OCI-LY3 (cell line): ENCODE data around the gene GRIP2.

Source experiments
- H2AFZ ChIP-seq: fragments of 200-600, 300-600 bp; shearing (Covaris generic); 2 replicates; pipeline ENCODE4 v1.6.0; 2014; ENCODE audit warnings: antibody characterized with exemption, low read depth, low read length
- H3K27ac ChIP-seq: fragments of 200-600, 300-600 bp; sonication (generic); 2 replicates; pipeline ENCODE4 v1.5.1; 2014; ENCODE audit warnings: mild to moderate bottlenecking, low read length, moderate library complexity, mixed read lengths
- H3K27me3 ChIP-seq: fragments of 200-600, 300-600 bp; sonication (generic); 2 replicates; pipeline ENCODE4 v1.6.1; 2014; ENCODE audit warnings: low read depth, low read length, mixed read lengths
- H3K36me3 ChIP-seq: fragments of 200-600, 300-600 bp; sonication (generic); replicated peaks from 2 replicates; pipeline ENCODE3; 2014; ENCODE audit warnings: low read depth, low read length, mixed read lengths
- H3K4me1 ChIP-seq: fragments of 300-600, 200-600 bp; sonication (generic); 2 replicates; pipeline ENCODE4 v1.6.1; 2014; ENCODE audit warnings: low read length, mixed read lengths
- H3K4me2 ChIP-seq: fragments of 200-600, 300-600 bp; sonication (generic); 2 replicates; pipeline ENCODE4 v1.6.1; 2014; ENCODE audit warnings: low read length, mixed read lengths
- H3K4me3 ChIP-seq: fragments of 300-600, 200-600 bp; sonication (generic); 2 replicates; pipeline ENCODE4 v1.5.1; 2014; ENCODE audit warnings: antibody characterized with exemption, mild to moderate bottlenecking, low read length, moderate library complexity
- H3K79me2 ChIP-seq: fragments of 300-600, 200-600 bp; shearing (Covaris generic); 2 replicates; pipeline ENCODE4 v1.6.1; 2014; ENCODE audit warnings: mild to moderate bottlenecking, low read length, mixed read lengths
- H3K9ac ChIP-seq: fragments of 300-600, 200-600 bp; shearing (Covaris generic); 2 replicates; pipeline ENCODE4 v1.6.0; 2014; ENCODE audit warnings: mild to moderate bottlenecking, low read length, moderate library complexity
- H3K9me3 ChIP-seq: fragments of 200-600, 300-600 bp; shearing (Covaris generic); 2 replicates; pipeline ENCODE4 v1.6.1; 2014; ENCODE audit warnings: low read length, mixed read lengths; ENCODE audit not compliant: insufficient read depth
- H4K20me1 ChIP-seq: fragments of 200-600, 300-600 bp; sonication (generic); 2 replicates; pipeline ENCODE4 v1.6.1; 2016; ENCODE audit warnings: low read length, mixed read lengths; ENCODE audit not compliant: insufficient read depth
- EZH2phosphoT487 ChIP-seq: fragments of 200-600 bp; shearing (Covaris generic); IDR thresholded peaks from 2 replicates; pipeline ENCODE4 v1.6.1; 2018; ENCODE audit warnings: antibody characterized with exemption, mixed run types, low read depth
- TF ChIP-seq, protein P1 (sequence below): fragments of 200-600, 300-600 bp; sonication (generic); IDR thresholded peaks from 2 replicates; pipeline ENCODE4 v1.5.1; 2014; ENCODE audit warnings: antibody characterized with exemption, low read length, low read depth

The GRIP2 gene

GRCh38 chr3:14536055-14536815 lies 3.9 kb downstream of the GRIP2 start:
- no peaks in the 10 kb centered on the region for H4K20me1 ChIP-seq
- no peak overlapping the region for H3K27ac ChIP-seq
- TF ChIP-seq, protein P1, sequence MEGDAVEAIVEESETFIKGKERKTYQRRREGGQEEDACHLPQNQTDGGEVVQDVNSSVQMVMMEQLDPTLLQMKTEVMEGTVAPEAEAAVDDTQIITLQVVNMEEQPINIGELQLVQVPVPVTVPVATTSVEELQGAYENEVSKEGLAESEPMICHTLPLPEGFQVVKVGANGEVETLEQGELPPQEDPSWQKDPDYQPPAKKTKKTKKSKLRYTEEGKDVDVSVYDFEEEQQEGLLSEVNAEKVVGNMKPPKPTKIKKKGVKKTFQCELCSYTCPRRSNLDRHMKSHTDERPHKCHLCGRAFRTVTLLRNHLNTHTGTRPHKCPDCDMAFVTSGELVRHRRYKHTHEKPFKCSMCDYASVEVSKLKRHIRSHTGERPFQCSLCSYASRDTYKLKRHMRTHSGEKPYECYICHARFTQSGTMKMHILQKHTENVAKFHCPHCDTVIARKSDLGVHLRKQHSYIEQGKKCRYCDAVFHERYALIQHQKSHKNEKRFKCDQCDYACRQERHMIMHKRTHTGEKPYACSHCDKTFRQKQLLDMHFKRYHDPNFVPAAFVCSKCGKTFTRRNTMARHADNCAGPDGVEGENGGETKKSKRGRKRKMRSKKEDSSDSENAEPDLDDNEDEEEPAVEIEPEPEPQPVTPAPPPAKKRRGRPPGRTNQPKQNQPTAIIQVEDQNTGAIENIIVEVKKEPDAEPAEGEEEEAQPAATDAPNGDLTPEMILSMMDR = no peak
- no peak for TF ChIP-seq EZH2phosphoT487
- H3K9me3 ChIP-seq = no peaks in the 10 kb centered on the region
- no peak overlapping the region for H3K9ac ChIP-seq
- no peaks in the 10 kb centered on the region for H3K36me3 ChIP-seq
- no peak overlapping the region for H3K4me3 ChIP-seq
- no peaks in the 10 kb centered on the region for H3K79me2 ChIP-seq
- H3K4me2 ChIP-seq = no peak overlapping the region
- no peak overlapping the region for H2AFZ ChIP-seq
- H3K4me1 ChIP-seq = no peaks in the 10 kb centered on the region
- H3K27me3 ChIP-seq = peaks cover 14% of the 10 kb centered on the region

- Histone ChIP-seq H3K79me2 (no peaks in the 10 kb centered on the region), H3K36me3 (no peaks in the 10 kb centered on the region), H3K4me3 (no peak overlapping the region), H3K4me2 (no peak overlapping the region), H4K20me1 (no peaks in the 10 kb centered on the region), H3K4me1 (no peaks in the 10 kb centered on the region), H3K9ac (no peak overlapping the region), H3K27ac (no peak overlapping the region), H3K27me3 (peaks cover 21% of the 10 kb centered on the region), H3K9me3 (no peaks in the 10 kb centered on the region), H2AFZ (no peak overlapping the region)
- TF ChIP-seq EZH2phosphoT487 = no peak
- TF ChIP-seq, protein P1 = no peak
These were observed 4.5 kb downstream of the GRIP2 start for GRCh38 chr3:14535616-14536015.

DNA sequence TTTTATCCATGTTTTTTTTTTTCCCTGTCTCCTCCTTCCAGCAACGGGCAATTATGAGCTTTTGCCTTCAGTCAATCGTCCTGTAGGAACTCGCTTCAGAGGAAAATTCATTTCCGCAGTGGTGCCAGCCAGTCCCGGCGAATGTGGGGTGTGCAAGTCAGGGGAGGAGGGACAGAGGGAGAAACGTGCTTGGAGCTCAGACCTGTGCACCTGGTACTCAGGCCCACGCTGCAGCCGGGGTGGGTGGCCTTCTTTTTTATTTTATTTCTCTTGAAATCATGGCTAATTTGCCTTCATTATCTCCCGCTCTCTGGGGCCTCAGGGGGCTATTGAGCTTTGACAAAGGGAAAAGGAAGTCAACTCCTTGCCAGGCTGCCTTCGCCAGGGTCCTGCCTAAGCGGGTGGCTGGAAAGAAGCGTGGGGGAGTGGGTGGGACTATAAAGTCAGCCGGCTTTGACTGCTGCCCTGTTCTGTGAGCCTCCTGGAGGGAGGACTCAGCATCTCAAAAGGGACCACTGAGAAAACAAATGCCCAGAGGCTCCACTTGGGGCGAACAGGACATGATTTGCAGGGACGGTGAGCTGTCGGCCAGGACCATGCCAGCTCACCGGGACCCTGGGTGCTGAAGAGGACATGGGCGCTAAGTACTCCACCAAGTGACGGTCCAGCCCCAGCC lies 5.5 kb downstream of the GRIP2 start:
- TF ChIP-seq EZH2phosphoT487 = no peak
- TF ChIP-seq, protein P1 = no peak
- Histone ChIP-seq H3K4me2 (no peak overlapping the region), H3K9me3 (no peaks in the 10 kb centered on the region), H3K27me3 (peaks cover 30% of the 10 kb centered on the region), H3K27ac (no peak overlapping the region), H3K36me3 (no peaks in the 10 kb centered on the region), H3K4me1 (no peaks in the 10 kb centered on the region), H3K79me2 (no peaks in the 10 kb centered on the region), H3K4me3 (no peak overlapping the region), H4K20me1 (no peaks in the 10 kb centered on the region), H3K9ac (no peak overlapping the region), H2AFZ (no peak overlapping the region)

DNA sequence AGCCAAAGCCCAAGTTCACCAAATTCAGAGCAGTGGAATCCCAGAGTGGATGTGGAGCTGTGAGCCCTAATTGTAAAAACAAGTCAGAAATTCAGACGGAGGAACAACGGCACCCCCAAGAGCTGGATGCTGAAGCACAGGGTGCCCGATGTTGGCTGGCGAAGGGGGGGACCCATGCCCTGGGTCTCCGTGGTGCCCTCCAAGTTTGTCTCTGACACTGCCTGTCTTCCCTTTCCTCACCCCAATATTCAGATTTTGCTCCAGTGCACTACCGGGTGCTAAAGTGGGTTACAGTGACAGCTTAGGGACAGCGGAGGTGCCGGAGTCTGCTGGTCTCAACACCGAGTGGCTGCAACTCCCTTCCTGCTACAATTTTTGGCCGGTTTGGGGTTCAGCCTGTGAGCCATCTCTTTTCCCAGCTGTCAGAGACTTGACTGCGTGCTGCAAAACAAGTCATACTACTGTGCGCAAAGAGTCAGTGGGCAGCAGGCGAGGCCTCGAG lies 6.6 kb downstream of the GRIP2 start:
- no peak overlapping the region for H3K4me3 ChIP-seq
- TF ChIP-seq, protein P1 = no peak
- no peak for TF ChIP-seq EZH2phosphoT487
- H3K9me3 ChIP-seq = no peaks in the 10 kb centered on the region
- no peak overlapping the region for H3K9ac ChIP-seq
- no peaks in the 10 kb centered on the region for H3K4me1 ChIP-seq
- H3K4me2 ChIP-seq = no peak overlapping the region
- H3K79me2 ChIP-seq = no peaks in the 10 kb centered on the region
- peaks cover 34% of the 10 kb centered on the region for H3K27me3 ChIP-seq
- no peak overlapping the region for H2AFZ ChIP-seq
- no peak overlapping the region for H3K27ac ChIP-seq
- H3K36me3 ChIP-seq = no peaks in the 10 kb centered on the region
- H4K20me1 ChIP-seq = no peaks in the 10 kb centered on the region
